Measurements from ENCODE around the gene C18orf63. TPM values are rescaled to one million over a fixed set of nuclear protein-coding genes. Genes with fewer than 3 reads are reported as not detected.

Gene C18orf63
- total and polyA plus RNA-seq, 2 of the 4 experiments (the other 2 are of a cell fraction): not detected

DNA sequence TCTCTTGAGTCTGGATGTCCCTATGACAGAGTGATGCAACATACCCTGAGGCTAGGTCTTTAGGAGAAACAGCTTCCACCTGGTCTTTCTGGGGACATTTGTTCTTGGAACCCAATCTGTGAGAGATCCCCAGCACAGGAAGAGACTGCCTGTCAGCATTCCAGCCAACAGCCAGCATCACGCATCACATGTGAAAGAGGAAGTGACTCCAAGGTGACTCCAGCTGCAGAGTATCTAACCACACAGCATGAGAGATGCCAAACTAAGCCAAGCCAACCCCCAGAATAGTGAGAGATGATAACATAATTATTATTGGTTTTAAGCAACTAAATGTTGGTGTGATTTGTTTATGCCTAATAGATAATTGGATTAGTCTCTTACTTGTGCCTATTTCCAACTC is 35.7 kb downstream of the C18orf63 start:
- H4K20me1 ChIP-seq (ENCODE audit: insufficient read depth, low read length): no peaks in the 10 kb centered on the region
- H3K9ac ChIP-seq (ENCODE audit: low read depth, low read length): no peak overlapping the region
- in situ Hi-C loops (cut with MboI; ENCODE audit: low sequenced_read_pairs) (loop anchor here (5.0 to 10.0 kb wide), 2 partner anchors 123 to 201 kb away; no protein-coding TSS in a partner anchor), intact Hi-C loops (cut with micrococcal nuclease) (loop anchor here (5.0 kb wide), 1 partner anchor 126 kb away; no protein-coding TSS in a partner anchor), dilution Hi-C loops (cut with HindIII; ENCODE audit: low sequenced_read_pairs, unreplicated experiment) (no loop called here)
- 0 out of 2 replicates have a peak overlapping the region, but pooled peaks have one; percentile 12 for H3K4me2 ChIP-seq (ENCODE audit: low read depth, low read length)
- no CpG with 5 or more reads among the region's 1 CpG for WGBS, 2 experiments (ENCODE audit: extremely low coverage in 2 of 2, insufficient read length in 1 of 2)
- no peak overlapping the region for H4K5ac ChIP-seq (ENCODE audit: low read depth, low read length)
- peak overlapping the region; percentile 66; the same call in 1 of the 2 replicates for H3K18ac ChIP-seq (ENCODE audit: low read depth, low read length)
- ATAC-seq (ENCODE audit: low read depth) (peak; percentile 75), DNase-seq (peak; percentile 82)
- H3K4me1 ChIP-seq (ENCODE audit: control insufficient read depth, insufficient read depth, low read length): peaks cover 2% of the 10 kb centered on the region
- peak overlapping the region; percentile 54 for H2BK5ac ChIP-seq (ENCODE audit: low read depth, low read length, poor library complexity, severe bottlenecking)
- no peak overlapping the region; the same call in 1 of the 2 replicates for H2AK5ac ChIP-seq (ENCODE audit: low read depth, low read length)
- no peak overlapping the region for H4K91ac ChIP-seq (ENCODE audit: insufficient read depth, low read depth, low read length)
- H3K9me1 ChIP-seq (ENCODE audit: insufficient read depth, low read length): peaks cover 4% of the 10 kb centered on the region
- peak overlapping the region in 1 of 2 experiments; percentile 71; a peak in 2 of 4 replicates for H4K8ac ChIP-seq (ENCODE audit: low read depth in 2 of 2, low read length in 2 of 2)
- peak overlapping the region; percentile 11 for H2AK9ac ChIP-seq (replicated peaks; ENCODE audit: low read depth, low read length, poor library complexity)
- no peak overlapping the region for H3K56ac ChIP-seq (ENCODE audit: extremely low read depth, insufficient read depth, low read length)
- POLR2A ChIA-PET (ENCODE audit: unreplicated experiment): no interaction called here
- no peaks in the 10 kb centered on the region for H3K36me3 ChIP-seq (ENCODE audit: control insufficient read depth, insufficient read depth, low read length)
- H3K79me1 ChIP-seq (ENCODE audit: low read depth in 1 of 2, low read length in 2 of 2): no peaks in the 10 kb centered on the region
- peak overlapping the region; percentile 78; the same call in 1 of the 2 replicates for H2BK20ac ChIP-seq (ENCODE audit: low read depth, low read length)
- peak overlapping the region; percentile 78; the same call in 1 of the 2 replicates for H3K14ac ChIP-seq (replicated peaks; ENCODE audit: low read depth, low read length)
- no peak overlapping the region for H3K4me3 ChIP-seq (ENCODE audit: insufficient read depth, low read depth, low read length)
- 0 out of 2 replicates have a peak overlapping the region, but pooled peaks have one; percentile 33 for H3K4ac ChIP-seq (ENCODE audit: low read depth, low read length)
- H3K23ac ChIP-seq (ENCODE audit: low read depth, low read length): peak overlapping the region; percentile 48; the same call in 1 of the 2 replicates
- no TSS peak for BruUV-seq (replicated peaks)
- CTCF ChIA-PET: interaction anchor here (1.3 kb wide), 1 partner anchor 9 kb away, joined by 3 read pairs; no protein-coding TSS in a partner anchor
- H2BK15ac ChIP-seq (ENCODE audit: low read depth, low read length): peak overlapping the region; percentile 16; the same call in 1 of the 3 replicates
- H2BK120ac ChIP-seq (ENCODE audit: low read depth, low read length): peak overlapping the region; percentile 86; the same call in 1 of the 2 replicates
- H2AFZ ChIP-seq (replicated peaks; ENCODE audit: low read length, poor library complexity): peak overlapping the region; percentile 69
- no peaks in the 10 kb centered on the region for H3K9me3 ChIP-seq (ENCODE audit: control insufficient read depth, insufficient read depth, low read length)
- H3K27ac ChIP-seq (ENCODE audit: insufficient read depth, low read length): no peak overlapping the region
- H3K27me3 ChIP-seq (ENCODE audit: control insufficient read depth, insufficient read depth, low read length): peaks cover 8% of the 10 kb centered on the region
- TF ChIP-seq RCOR1 (IDR thresholded peaks at IDR 0.05; ENCODE audit: insufficient replicate concordance, low read length): no peak
- peak; percentile 32; the same call in 1 of the 2 replicates for TF ChIP-seq MAFK (IDR thresholded peaks at IDR 0.05; ENCODE audit: low read depth, low read length)
- TF ChIP-seq NFE2L2 (IDR thresholded peaks at IDR 0.05; ENCODE audit: low read depth, low read length): no peak
- no peak for TF ChIP-seq FOS (IDR thresholded peaks at IDR 0.05; ENCODE audit: low read depth, low read length)
- TF ChIP-seq MAZ (IDR thresholded peaks at IDR 0.05; ENCODE audit: borderline replicate concordance, low read depth, low read length): no peak
- 0 out of 2 replicates have a peak, but pooled peaks have one; percentile 37 for TF ChIP-seq BHLHE40 (IDR thresholded peaks at IDR 0.05; ENCODE audit: low read depth, low read length)
- no peak for TF ChIP-seq RFX5 (IDR thresholded peaks at IDR 0.05; ENCODE audit: low read depth, low read length)
- TF ChIP-seq, protein P1, sequence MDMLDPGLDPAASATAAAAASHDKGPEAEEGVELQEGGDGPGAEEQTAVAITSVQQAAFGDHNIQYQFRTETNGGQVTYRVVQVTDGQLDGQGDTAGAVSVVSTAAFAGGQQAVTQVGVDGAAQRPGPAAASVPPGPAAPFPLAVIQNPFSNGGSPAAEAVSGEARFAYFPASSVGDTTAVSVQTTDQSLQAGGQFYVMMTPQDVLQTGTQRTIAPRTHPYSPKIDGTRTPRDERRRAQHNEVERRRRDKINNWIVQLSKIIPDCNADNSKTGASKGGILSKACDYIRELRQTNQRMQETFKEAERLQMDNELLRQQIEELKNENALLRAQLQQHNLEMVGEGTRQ (IDR thresholded peaks at IDR 0.05; ENCODE audit: low read depth, low read length): peak; percentile 80
- no peak for TF ChIP-seq RAD21 (IDR thresholded peaks at IDR 0.05; ENCODE audit: low read length)
- no peak for TF ChIP-seq MXI1 (IDR thresholded peaks at IDR 0.05; ENCODE audit: borderline replicate concordance, low read depth, low read length)
- TF ChIP-seq CEBPB (IDR thresholded peaks at IDR 0.05; ENCODE audit: low read depth, low read length): peak; percentile 52; the same call in 1 of the 2 replicates
- no peak for TF ChIP-seq POLR2A (IDR thresholded peaks at IDR 0.05; ENCODE audit: low read depth, low read length)
- TF ChIP-seq, protein P2, sequence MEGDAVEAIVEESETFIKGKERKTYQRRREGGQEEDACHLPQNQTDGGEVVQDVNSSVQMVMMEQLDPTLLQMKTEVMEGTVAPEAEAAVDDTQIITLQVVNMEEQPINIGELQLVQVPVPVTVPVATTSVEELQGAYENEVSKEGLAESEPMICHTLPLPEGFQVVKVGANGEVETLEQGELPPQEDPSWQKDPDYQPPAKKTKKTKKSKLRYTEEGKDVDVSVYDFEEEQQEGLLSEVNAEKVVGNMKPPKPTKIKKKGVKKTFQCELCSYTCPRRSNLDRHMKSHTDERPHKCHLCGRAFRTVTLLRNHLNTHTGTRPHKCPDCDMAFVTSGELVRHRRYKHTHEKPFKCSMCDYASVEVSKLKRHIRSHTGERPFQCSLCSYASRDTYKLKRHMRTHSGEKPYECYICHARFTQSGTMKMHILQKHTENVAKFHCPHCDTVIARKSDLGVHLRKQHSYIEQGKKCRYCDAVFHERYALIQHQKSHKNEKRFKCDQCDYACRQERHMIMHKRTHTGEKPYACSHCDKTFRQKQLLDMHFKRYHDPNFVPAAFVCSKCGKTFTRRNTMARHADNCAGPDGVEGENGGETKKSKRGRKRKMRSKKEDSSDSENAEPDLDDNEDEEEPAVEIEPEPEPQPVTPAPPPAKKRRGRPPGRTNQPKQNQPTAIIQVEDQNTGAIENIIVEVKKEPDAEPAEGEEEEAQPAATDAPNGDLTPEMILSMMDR (conservative IDR thresholded peaks at IDR 0.05; ENCODE audit: low read depth, low read length): no peak
- TF ChIP-seq, protein P3, sequence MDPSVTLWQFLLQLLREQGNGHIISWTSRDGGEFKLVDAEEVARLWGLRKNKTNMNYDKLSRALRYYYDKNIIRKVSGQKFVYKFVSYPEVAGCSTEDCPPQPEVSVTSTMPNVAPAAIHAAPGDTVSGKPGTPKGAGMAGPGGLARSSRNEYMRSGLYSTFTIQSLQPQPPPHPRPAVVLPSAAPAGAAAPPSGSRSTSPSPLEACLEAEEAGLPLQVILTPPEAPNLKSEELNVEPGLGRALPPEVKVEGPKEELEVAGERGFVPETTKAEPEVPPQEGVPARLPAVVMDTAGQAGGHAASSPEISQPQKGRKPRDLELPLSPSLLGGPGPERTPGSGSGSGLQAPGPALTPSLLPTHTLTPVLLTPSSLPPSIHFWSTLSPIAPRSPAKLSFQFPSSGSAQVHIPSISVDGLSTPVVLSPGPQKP (IDR thresholded peaks at IDR 0.05; ENCODE audit: borderline replicate concordance, low read depth, low read length): no peak
- no peak for TF ChIP-seq SMC3 (IDR thresholded peaks at IDR 0.05; ENCODE audit: low read depth, low read length)

All from IMR-90 (cell line).